Neural cell (in vitro differentiated cells): ENCODE results near the gene C2CD4B. TPM values are rescaled to one million over a fixed set of nuclear protein-coding genes. Genes with fewer than 3 reads are reported as not detected.

Source experiments
- H2AFZ ChIP-seq: fragments of 200-600, 300-800 bp; sonication (generic), shearing (Covaris generic); 2 replicates; pipeline ENCODE4 v1.6.0; 2014; ENCODE audit warnings: low read depth, mild to moderate bottlenecking, antibody characterized with exemption, low read length, moderate library complexity
- H3F3A ChIP-seq: fragments of 200-600 bp; shearing (Covaris generic); 2 replicates; pipeline ENCODE4 v1.6.1; 2016; ENCODE audit warnings: mild to moderate bottlenecking, moderate library complexity, mixed read lengths, antibody characterized with exemption, low read length; ENCODE audit not compliant: insufficient read depth, poor library complexity, severe bottlenecking
- H3K27ac ChIP-seq: fragments of 200-600, 300-800 bp; sonication (generic), shearing (Covaris generic); 2 replicates; pipeline ENCODE4 v1.5.1; 2014; ENCODE audit warnings: mild to moderate bottlenecking, low read length, moderate library complexity
- H3K27me3 ChIP-seq: fragments of 300-800, 200-600 bp; sonication (generic), shearing (Covaris generic); 2 replicates; pipeline ENCODE4 v1.6.0; 2014; ENCODE audit warnings: mild to moderate bottlenecking, low read depth, low read length, moderate library complexity; ENCODE audit not compliant: insufficient read depth
- H3K36me3 ChIP-seq: fragments of 300-800, 200-600 bp; sonication (generic), shearing (Covaris generic); 2 replicates; pipeline ENCODE4 v1.5.1; 2014; ENCODE audit warnings: mild to moderate bottlenecking, antibody characterized with exemption, low read length, moderate library complexity; ENCODE audit not compliant: insufficient read depth
- H3K4me2 ChIP-seq: fragments of 300-800, 200-600 bp; sonication (generic), shearing (Covaris generic); 2 replicates; pipeline ENCODE4 v1.6.0; 2014; ENCODE audit warnings: mild to moderate bottlenecking, low read length
- H3K4me3 ChIP-seq: fragments of 300-800, 200-600 bp; sonication (generic), shearing (Covaris generic); 2 replicates; pipeline ENCODE4 v1.5.1; 2014; ENCODE audit warnings: mild to moderate bottlenecking, low read length, moderate library complexity
- H3K79me2 ChIP-seq: fragments of 200-600 bp; shearing (Covaris generic); replicated peaks from 2 replicates; pipeline ENCODE4 v1.6.0; 2014; ENCODE audit warnings: mild to moderate bottlenecking, low read length, moderate library complexity; ENCODE audit not compliant: insufficient read depth
- H3K9ac ChIP-seq: fragments of 300-800, 200-600 bp; sonication (generic), shearing (Covaris generic); 2 replicates; pipeline ENCODE4 v1.6.1; 2016; ENCODE audit warnings: mild to moderate bottlenecking, low read length, mixed read lengths
- H3K9me2 ChIP-seq: fragments of 200-600 bp; shearing (Covaris generic); 2 replicates; pipeline ENCODE4 v1.6.1; 2016; ENCODE audit warnings: mild to moderate bottlenecking, low read length, mixed read lengths; ENCODE audit not compliant: insufficient read depth
- H3K9me3 ChIP-seq: fragments of 200-600, 300-800 bp; sonication (generic), shearing (Covaris generic); 2 replicates; pipeline ENCODE4 v1.6.1; 2016; ENCODE audit warnings: mild to moderate bottlenecking, mixed run types, low read length, moderate library complexity, mixed read lengths
- H4K20me1 ChIP-seq: fragments of 200-600 bp; shearing (Covaris generic); 2 replicates; pipeline ENCODE4 v1.6.1; 2016; ENCODE audit warnings: mild to moderate bottlenecking, mixed run types; ENCODE audit not compliant: insufficient read depth
- EP300 ChIP-seq: fragments of 450-650 bp; conservative IDR thresholded peaks from 2 replicates; pipeline ENCODE4 v1.6.1; 2014; ENCODE audit warnings: antibody characterized with exemption, mild to moderate bottlenecking, moderate library complexity; ENCODE audit not compliant: poor library complexity, severe bottlenecking
- EZH2 ChIP-seq: fragments of 200-600, 300-800 bp; shearing (Covaris generic), sonication (generic); IDR thresholded peaks from 2 replicates; pipeline ENCODE4 v1.6.1; 2014; ENCODE audit warnings: antibody characterized with exemption, low read length, borderline replicate concordance, mild to moderate bottlenecking; ENCODE audit not compliant: insufficient read depth, poor library complexity, severe bottlenecking
- MXI1 ChIP-seq: fragments of 450-650 bp; conservative IDR thresholded peaks from 2 replicates; pipeline ENCODE4 v1.6.1; 2014; ENCODE audit warnings: antibody characterized with exemption, mild to moderate bottlenecking; ENCODE audit not compliant: poor library complexity, severe bottlenecking
- POLR2AphosphoS5 ChIP-seq: IDR thresholded peaks from 2 replicates; pipeline ENCODE4 v1.6.1; 2012
- RAD21 ChIP-seq: fragments of 450-650 bp; conservative IDR thresholded peaks from 2 replicates; pipeline ENCODE4 v1.6.1; 2014; ENCODE audit warnings: antibody characterized with exemption, mild to moderate bottlenecking, moderate library complexity
- REST ChIP-seq: IDR thresholded peaks from 2 replicates; pipeline ENCODE4 v1.6.1; 2012; ENCODE audit warnings: borderline replicate concordance
- SMC3 ChIP-seq: fragments of 450-650 bp; conservative IDR thresholded peaks from 2 replicates; pipeline ENCODE4 v1.6.1; 2014; ENCODE audit warnings: antibody characterized with exemption, mild to moderate bottlenecking, moderate library complexity; ENCODE audit not compliant: poor library complexity
- TAF1 ChIP-seq: IDR thresholded peaks from 2 replicates; pipeline ENCODE4 v1.6.1; 2012; ENCODE audit warnings: low read depth
- polyA plus RNA-seq: library from polyadenylated mRNA; depleted of rRNA; stranded (reverse); fragments of >200 nt; gene quantifications from 2 replicates; pipeline ENCODE4 v1.2.3, GENCODE V29; 2014
- TF ChIP-seq, protein P1 (sequence below): fragments of 450-650 bp; IDR thresholded peaks from 2 replicates; pipeline ENCODE4 v1.5.1; 2014; ENCODE audit warnings: antibody characterized with exemption, mild to moderate bottlenecking, moderate library complexity; ENCODE audit not compliant: poor library complexity, severe bottlenecking

C2CD4B gene
- polyA plus RNA-seq, 1 donor from 2014 or later = not detected

DNA sequence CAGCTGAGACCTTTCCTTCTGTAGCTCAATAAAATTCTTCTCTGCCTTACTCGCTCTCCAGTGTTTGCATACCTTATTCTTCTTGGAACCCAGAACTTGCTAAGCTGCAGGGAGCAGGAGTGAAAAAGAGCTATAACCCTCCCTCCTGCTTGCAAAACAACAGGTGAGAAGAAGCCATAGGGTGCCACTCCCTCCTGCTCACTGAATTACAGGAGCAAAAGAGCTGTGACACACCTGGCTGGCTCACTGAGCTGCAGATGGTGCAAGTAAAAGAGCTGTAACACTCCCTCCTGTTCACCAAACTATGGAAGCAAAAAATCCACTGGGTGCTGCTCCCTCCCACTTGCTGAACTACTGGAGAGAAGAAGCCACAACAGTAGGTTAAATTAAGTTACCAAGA is 44.2 kb upstream of the C2CD4B start:
- H3K9me2 ChIP-seq = no peaks in the 10 kb centered on the region
- H3K27me3 ChIP-seq = no peaks in the 10 kb centered on the region
- TF ChIP-seq REST (no peak), EZH2 (no peak), EP300 (no peak), POLR2AphosphoS5 (no peak), MXI1 (no peak), TAF1 (no peak), RAD21 (no peak), SMC3 (no peak)
- TF ChIP-seq, protein P1, sequence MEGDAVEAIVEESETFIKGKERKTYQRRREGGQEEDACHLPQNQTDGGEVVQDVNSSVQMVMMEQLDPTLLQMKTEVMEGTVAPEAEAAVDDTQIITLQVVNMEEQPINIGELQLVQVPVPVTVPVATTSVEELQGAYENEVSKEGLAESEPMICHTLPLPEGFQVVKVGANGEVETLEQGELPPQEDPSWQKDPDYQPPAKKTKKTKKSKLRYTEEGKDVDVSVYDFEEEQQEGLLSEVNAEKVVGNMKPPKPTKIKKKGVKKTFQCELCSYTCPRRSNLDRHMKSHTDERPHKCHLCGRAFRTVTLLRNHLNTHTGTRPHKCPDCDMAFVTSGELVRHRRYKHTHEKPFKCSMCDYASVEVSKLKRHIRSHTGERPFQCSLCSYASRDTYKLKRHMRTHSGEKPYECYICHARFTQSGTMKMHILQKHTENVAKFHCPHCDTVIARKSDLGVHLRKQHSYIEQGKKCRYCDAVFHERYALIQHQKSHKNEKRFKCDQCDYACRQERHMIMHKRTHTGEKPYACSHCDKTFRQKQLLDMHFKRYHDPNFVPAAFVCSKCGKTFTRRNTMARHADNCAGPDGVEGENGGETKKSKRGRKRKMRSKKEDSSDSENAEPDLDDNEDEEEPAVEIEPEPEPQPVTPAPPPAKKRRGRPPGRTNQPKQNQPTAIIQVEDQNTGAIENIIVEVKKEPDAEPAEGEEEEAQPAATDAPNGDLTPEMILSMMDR = no peak
- no peaks in the 10 kb centered on the region for H3K79me2 ChIP-seq
- no peak overlapping the region for H3K9ac ChIP-seq
- no peaks in the 10 kb centered on the region for H3F3A ChIP-seq
- H3K9me3 ChIP-seq = peaks cover 4% of the 10 kb centered on the region
- no peak overlapping the region for H3K4me2 ChIP-seq
- H3K4me3 ChIP-seq = no peak overlapping the region
- no peak overlapping the region for H2AFZ ChIP-seq
- no peaks in the 10 kb centered on the region for H3K36me3 ChIP-seq
- H3K27ac ChIP-seq = no peak overlapping the region
- no peaks in the 10 kb centered on the region for H4K20me1 ChIP-seq

- Histone ChIP-seq H4K20me1 (no peaks in the 10 kb centered on the region), H3K36me3 (no peaks in the 10 kb centered on the region), H3K4me3 (no peak overlapping the region), H3K9me2 (no peaks in the 10 kb centered on the region), H3K27ac (no peak overlapping the region), H3K9ac (no peak overlapping the region), H2AFZ (no peak overlapping the region), H3F3A (no peaks in the 10 kb centered on the region), H3K79me2 (no peaks in the 10 kb centered on the region), H3K4me2 (no peak overlapping the region), H3K27me3 (no peaks in the 10 kb centered on the region), H3K9me3 (peaks cover 4% of the 10 kb centered on the region)
- TF ChIP-seq REST (no peak), EZH2 (no peak), SMC3 (no peak), RAD21 (no peak), TAF1 (no peak), MXI1 (no peak), POLR2AphosphoS5 (no peak), EP300 (no peak)
- TF ChIP-seq, protein P1 = no peak
These were observed 43.8 kb upstream of the C2CD4B start for GRCh38 chr15:62208884-62209283.
